Neural cell (in vitro differentiated cells): ENCODE results near the gene HSP90AA1. TPM values are rescaled to one million over a fixed set of nuclear protein-coding genes. Genes with fewer than 3 reads are reported as not detected.

Source experiments
- H2AFZ ChIP-seq: fragments of 200-600, 300-800 bp; sonication (generic), shearing (Covaris generic); 2 replicates; pipeline ENCODE4 v1.6.0; 2014; ENCODE audit warnings: low read depth, mild to moderate bottlenecking, antibody characterized with exemption, low read length, moderate library complexity
- H3F3A ChIP-seq: fragments of 200-600 bp; shearing (Covaris generic); 2 replicates; pipeline ENCODE4 v1.6.1; 2016; ENCODE audit warnings: mild to moderate bottlenecking, moderate library complexity, mixed read lengths, antibody characterized with exemption, low read length; ENCODE audit not compliant: insufficient read depth, poor library complexity, severe bottlenecking
- H3K27ac ChIP-seq: fragments of 200-600, 300-800 bp; sonication (generic), shearing (Covaris generic); 2 replicates; pipeline ENCODE4 v1.5.1; 2014; ENCODE audit warnings: mild to moderate bottlenecking, low read length, moderate library complexity
- H3K27me3 ChIP-seq: fragments of 300-800, 200-600 bp; sonication (generic), shearing (Covaris generic); 2 replicates; pipeline ENCODE4 v1.6.0; 2014; ENCODE audit warnings: mild to moderate bottlenecking, low read depth, low read length, moderate library complexity; ENCODE audit not compliant: insufficient read depth
- H3K36me3 ChIP-seq: fragments of 300-800, 200-600 bp; sonication (generic), shearing (Covaris generic); 2 replicates; pipeline ENCODE4 v1.5.1; 2014; ENCODE audit warnings: mild to moderate bottlenecking, antibody characterized with exemption, low read length, moderate library complexity; ENCODE audit not compliant: insufficient read depth
- H3K4me2 ChIP-seq: fragments of 300-800, 200-600 bp; sonication (generic), shearing (Covaris generic); 2 replicates; pipeline ENCODE4 v1.6.0; 2014; ENCODE audit warnings: mild to moderate bottlenecking, low read length
- H3K4me3 ChIP-seq: fragments of 300-800, 200-600 bp; sonication (generic), shearing (Covaris generic); 2 replicates; pipeline ENCODE4 v1.5.1; 2014; ENCODE audit warnings: mild to moderate bottlenecking, low read length, moderate library complexity
- H3K79me2 ChIP-seq: fragments of 200-600 bp; shearing (Covaris generic); replicated peaks from 2 replicates; pipeline ENCODE4 v1.6.0; 2014; ENCODE audit warnings: mild to moderate bottlenecking, low read length, moderate library complexity; ENCODE audit not compliant: insufficient read depth
- H3K9ac ChIP-seq: fragments of 300-800, 200-600 bp; sonication (generic), shearing (Covaris generic); 2 replicates; pipeline ENCODE4 v1.6.1; 2016; ENCODE audit warnings: mild to moderate bottlenecking, low read length, mixed read lengths
- H3K9me2 ChIP-seq: fragments of 200-600 bp; shearing (Covaris generic); 2 replicates; pipeline ENCODE4 v1.6.1; 2016; ENCODE audit warnings: mild to moderate bottlenecking, low read length, mixed read lengths; ENCODE audit not compliant: insufficient read depth
- H3K9me3 ChIP-seq: fragments of 200-600, 300-800 bp; sonication (generic), shearing (Covaris generic); 2 replicates; pipeline ENCODE4 v1.6.1; 2016; ENCODE audit warnings: mild to moderate bottlenecking, mixed run types, low read length, moderate library complexity, mixed read lengths
- H4K20me1 ChIP-seq: fragments of 200-600 bp; shearing (Covaris generic); 2 replicates; pipeline ENCODE4 v1.6.1; 2016; ENCODE audit warnings: mild to moderate bottlenecking, mixed run types; ENCODE audit not compliant: insufficient read depth
- EP300 ChIP-seq: fragments of 450-650 bp; conservative IDR thresholded peaks from 2 replicates; pipeline ENCODE4 v1.6.1; 2014; ENCODE audit warnings: antibody characterized with exemption, mild to moderate bottlenecking, moderate library complexity; ENCODE audit not compliant: poor library complexity, severe bottlenecking
- EZH2 ChIP-seq: fragments of 200-600, 300-800 bp; shearing (Covaris generic), sonication (generic); IDR thresholded peaks from 2 replicates; pipeline ENCODE4 v1.6.1; 2014; ENCODE audit warnings: antibody characterized with exemption, low read length, borderline replicate concordance, mild to moderate bottlenecking; ENCODE audit not compliant: insufficient read depth, poor library complexity, severe bottlenecking
- MXI1 ChIP-seq: fragments of 450-650 bp; conservative IDR thresholded peaks from 2 replicates; pipeline ENCODE4 v1.6.1; 2014; ENCODE audit warnings: antibody characterized with exemption, mild to moderate bottlenecking; ENCODE audit not compliant: poor library complexity, severe bottlenecking
- POLR2AphosphoS5 ChIP-seq: IDR thresholded peaks from 2 replicates; pipeline ENCODE4 v1.6.1; 2012
- RAD21 ChIP-seq: fragments of 450-650 bp; conservative IDR thresholded peaks from 2 replicates; pipeline ENCODE4 v1.6.1; 2014; ENCODE audit warnings: antibody characterized with exemption, mild to moderate bottlenecking, moderate library complexity
- SMC3 ChIP-seq: fragments of 450-650 bp; conservative IDR thresholded peaks from 2 replicates; pipeline ENCODE4 v1.6.1; 2014; ENCODE audit warnings: antibody characterized with exemption, mild to moderate bottlenecking, moderate library complexity; ENCODE audit not compliant: poor library complexity
- TAF1 ChIP-seq: IDR thresholded peaks from 2 replicates; pipeline ENCODE4 v1.6.1; 2012; ENCODE audit warnings: low read depth
- polyA plus RNA-seq: library from polyadenylated mRNA; depleted of rRNA; stranded (reverse); fragments of >200 nt; gene quantifications from 2 replicates; pipeline ENCODE4 v1.2.3, GENCODE V29; 2014
- TF ChIP-seq, protein P1 (sequence below): IDR thresholded peaks from 2 replicates; pipeline ENCODE4 v1.6.1; 2012; ENCODE audit warnings: borderline replicate concordance
- TF ChIP-seq, protein P2 (sequence below): fragments of 450-650 bp; IDR thresholded peaks from 2 replicates; pipeline ENCODE4 v1.5.1; 2014; ENCODE audit warnings: antibody characterized with exemption, mild to moderate bottlenecking, moderate library complexity; ENCODE audit not compliant: poor library complexity, severe bottlenecking

The HSP90AA1 gene
- polyA plus RNA-seq, 1 donor from 2014 or later: 206 TPM

DNA sequence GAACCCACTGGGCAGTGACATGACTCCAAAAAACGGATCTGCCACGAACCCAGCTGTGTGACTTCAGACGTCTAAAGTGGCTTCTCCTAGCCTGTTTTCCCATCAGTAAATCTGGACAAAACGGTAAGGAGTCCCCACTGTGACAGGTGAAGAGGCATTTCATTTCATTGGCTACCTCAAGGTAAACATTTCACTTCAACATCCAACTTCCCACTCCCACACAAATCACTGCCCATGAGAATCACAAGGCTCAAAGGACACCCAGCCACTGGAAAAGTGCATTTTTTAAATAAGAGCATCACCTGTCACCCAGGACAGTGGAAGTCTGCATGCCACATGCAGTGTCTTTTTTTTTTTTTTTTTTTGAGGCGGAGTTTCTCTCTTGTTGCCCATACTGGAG is 27.9 kb downstream of the HSP90AA1 start:
- no peaks in the 10 kb centered on the region for H3K27me3 ChIP-seq
- H4K20me1 ChIP-seq: no peaks in the 10 kb centered on the region
- H2AFZ ChIP-seq: no peak overlapping the region
- H3K9ac ChIP-seq: no peak overlapping the region
- no peak overlapping the region for H3K4me3 ChIP-seq
- H3K36me3 ChIP-seq: peaks cover 3% of the 10 kb centered on the region
- no peak overlapping the region for H3K4me2 ChIP-seq
- TF ChIP-seq TAF1 (no peak), EP300 (no peak)
- H3F3A ChIP-seq: no peaks in the 10 kb centered on the region
- no peaks in the 10 kb centered on the region for H3K79me2 ChIP-seq
- no peak overlapping the region for H3K27ac ChIP-seq
- no peaks in the 10 kb centered on the region for H3K9me2 ChIP-seq
- no peaks in the 10 kb centered on the region for H3K9me3 ChIP-seq

DNA sequence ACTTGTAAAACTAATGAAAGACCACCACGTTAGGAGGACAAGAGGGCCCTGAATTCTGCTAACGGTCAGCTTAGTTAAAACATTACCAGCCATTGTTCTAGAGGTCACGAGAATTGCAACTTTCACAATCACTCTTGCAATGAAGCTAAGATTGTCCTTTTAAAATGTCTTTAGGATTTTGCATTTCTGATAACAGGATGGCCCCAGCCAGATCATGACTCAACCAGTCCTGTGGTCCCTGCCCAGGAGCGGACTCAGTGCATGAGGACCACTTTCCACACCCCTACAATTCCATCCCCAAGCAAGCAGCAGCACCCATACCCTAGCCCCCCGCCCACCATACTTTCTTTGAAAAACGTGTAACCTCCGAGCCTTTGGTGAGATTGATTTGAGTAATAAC is 28.7 kb downstream of the HSP90AA1 start:
- Histone ChIP-seq H3K27ac (no peak overlapping the region), H3K79me2 (no peaks in the 10 kb centered on the region), H2AFZ (no peak overlapping the region), H3K9ac (no peak overlapping the region), H3K4me3 (no peak overlapping the region), H3K9me2 (no peaks in the 10 kb centered on the region), H3K27me3 (no peaks in the 10 kb centered on the region), H3K4me2 (no peak overlapping the region), H4K20me1 (no peaks in the 10 kb centered on the region), H3K36me3 (peaks cover 4% of the 10 kb centered on the region), H3K9me3 (no peaks in the 10 kb centered on the region), H3F3A (no peaks in the 10 kb centered on the region)
- no peak for TF ChIP-seq RAD21
- no peak for TF ChIP-seq POLR2AphosphoS5
- TF ChIP-seq, protein P1, sequence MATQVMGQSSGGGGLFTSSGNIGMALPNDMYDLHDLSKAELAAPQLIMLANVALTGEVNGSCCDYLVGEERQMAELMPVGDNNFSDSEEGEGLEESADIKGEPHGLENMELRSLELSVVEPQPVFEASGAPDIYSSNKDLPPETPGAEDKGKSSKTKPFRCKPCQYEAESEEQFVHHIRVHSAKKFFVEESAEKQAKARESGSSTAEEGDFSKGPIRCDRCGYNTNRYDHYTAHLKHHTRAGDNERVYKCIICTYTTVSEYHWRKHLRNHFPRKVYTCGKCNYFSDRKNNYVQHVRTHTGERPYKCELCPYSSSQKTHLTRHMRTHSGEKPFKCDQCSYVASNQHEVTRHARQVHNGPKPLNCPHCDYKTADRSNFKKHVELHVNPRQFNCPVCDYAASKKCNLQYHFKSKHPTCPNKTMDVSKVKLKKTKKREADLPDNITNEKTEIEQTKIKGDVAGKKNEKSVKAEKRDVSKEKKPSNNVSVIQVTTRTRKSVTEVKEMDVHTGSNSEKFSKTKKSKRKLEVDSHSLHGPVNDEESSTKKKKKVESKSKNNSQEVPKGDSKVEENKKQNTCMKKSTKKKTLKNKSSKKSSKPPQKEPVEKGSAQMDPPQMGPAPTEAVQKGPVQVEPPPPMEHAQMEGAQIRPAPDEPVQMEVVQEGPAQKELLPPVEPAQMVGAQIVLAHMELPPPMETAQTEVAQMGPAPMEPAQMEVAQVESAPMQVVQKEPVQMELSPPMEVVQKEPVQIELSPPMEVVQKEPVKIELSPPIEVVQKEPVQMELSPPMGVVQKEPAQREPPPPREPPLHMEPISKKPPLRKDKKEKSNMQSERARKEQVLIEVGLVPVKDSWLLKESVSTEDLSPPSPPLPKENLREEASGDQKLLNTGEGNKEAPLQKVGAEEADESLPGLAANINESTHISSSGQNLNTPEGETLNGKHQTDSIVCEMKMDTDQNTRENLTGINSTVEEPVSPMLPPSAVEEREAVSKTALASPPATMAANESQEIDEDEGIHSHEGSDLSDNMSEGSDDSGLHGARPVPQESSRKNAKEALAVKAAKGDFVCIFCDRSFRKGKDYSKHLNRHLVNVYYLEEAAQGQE: no peak

DNA sequence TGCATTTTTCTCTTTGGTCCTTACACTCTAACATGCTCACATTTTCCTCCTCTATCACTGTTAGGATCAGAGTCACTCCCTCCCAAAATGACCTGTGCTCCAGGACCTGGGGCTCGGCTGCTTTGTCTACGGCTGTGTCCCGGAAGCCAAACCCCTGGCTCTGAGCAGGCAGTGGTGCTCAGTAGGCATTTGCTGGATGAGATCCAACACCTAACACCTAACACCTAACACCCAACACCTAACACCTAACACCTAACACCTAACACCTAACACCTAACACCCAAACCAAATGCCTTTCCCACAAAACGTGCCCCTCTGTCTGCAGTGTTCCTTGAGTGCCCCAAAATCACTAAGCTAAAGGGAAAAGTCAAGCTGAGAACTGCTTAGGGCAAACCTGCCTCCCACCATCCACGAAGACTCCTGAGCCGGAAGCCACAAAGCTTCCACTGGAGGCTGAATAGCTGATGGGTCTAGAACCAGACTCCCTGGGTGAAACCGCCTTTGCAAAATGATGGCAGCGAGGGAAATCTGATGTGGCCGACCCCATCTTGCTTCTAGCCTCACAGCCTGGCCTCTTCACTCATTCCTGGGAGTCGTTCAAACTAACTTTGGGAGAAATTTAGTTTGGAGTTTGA is 29.2 kb downstream of the HSP90AA1 start:
- H2AFZ ChIP-seq: no peak overlapping the region
- H4K20me1 ChIP-seq: no peaks in the 10 kb centered on the region
- H3K4me2 ChIP-seq: no peak overlapping the region
- no peaks in the 10 kb centered on the region for H3K9me3 ChIP-seq
- H3K9ac ChIP-seq: no peak overlapping the region
- H3K9me2 ChIP-seq: no peaks in the 10 kb centered on the region
- peaks cover 4% of the 10 kb centered on the region for H3K36me3 ChIP-seq
- no peaks in the 10 kb centered on the region for H3F3A ChIP-seq
- no peaks in the 10 kb centered on the region for H3K27me3 ChIP-seq
- no peaks in the 10 kb centered on the region for H3K79me2 ChIP-seq
- no peak overlapping the region for H3K4me3 ChIP-seq
- TF ChIP-seq POLR2AphosphoS5 (no peak), TAF1 (no peak), MXI1 (no peak), EZH2 (no peak), SMC3 (no peak), EP300 (no peak), RAD21 (no peak)
- TF ChIP-seq, protein P1: no peak
- TF ChIP-seq, protein P2, sequence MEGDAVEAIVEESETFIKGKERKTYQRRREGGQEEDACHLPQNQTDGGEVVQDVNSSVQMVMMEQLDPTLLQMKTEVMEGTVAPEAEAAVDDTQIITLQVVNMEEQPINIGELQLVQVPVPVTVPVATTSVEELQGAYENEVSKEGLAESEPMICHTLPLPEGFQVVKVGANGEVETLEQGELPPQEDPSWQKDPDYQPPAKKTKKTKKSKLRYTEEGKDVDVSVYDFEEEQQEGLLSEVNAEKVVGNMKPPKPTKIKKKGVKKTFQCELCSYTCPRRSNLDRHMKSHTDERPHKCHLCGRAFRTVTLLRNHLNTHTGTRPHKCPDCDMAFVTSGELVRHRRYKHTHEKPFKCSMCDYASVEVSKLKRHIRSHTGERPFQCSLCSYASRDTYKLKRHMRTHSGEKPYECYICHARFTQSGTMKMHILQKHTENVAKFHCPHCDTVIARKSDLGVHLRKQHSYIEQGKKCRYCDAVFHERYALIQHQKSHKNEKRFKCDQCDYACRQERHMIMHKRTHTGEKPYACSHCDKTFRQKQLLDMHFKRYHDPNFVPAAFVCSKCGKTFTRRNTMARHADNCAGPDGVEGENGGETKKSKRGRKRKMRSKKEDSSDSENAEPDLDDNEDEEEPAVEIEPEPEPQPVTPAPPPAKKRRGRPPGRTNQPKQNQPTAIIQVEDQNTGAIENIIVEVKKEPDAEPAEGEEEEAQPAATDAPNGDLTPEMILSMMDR: no peak
- H3K27ac ChIP-seq: no peak overlapping the region
